Gastroesophageal sphincter (tissue), 3 donors: Measurements from ENCODE around the gene PCDHGC4.

Source experiments
- CTCF ChIP-seq, 4 experiments: fragments of 200-600 bp in 2 of 4; fragments of 450-650 bp in 2 of 4; sonication (generic) in 1 of 4; IDR thresholded peaks; one replicate each; pipeline ENCODE4 v1.5.1; 2017 to 2019; ENCODE audit warnings: antibody characterized with exemption in 4 of 4, mild to moderate bottlenecking in 2 of 4, moderate library complexity in 2 of 4
- EP300 ChIP-seq: sonication (generic); formaldehyde crosslinking; IDR thresholded peaks from one replicate; pipeline ENCODE4 v1.6.1; 2017; ENCODE audit warnings: antibody characterized with exemption, mild to moderate bottlenecking
- POLR2A ChIP-seq, 2 donors: fragments of 450-650 bp; IDR thresholded peaks; one replicate each; pipeline ENCODE4 v1.6.1; 2017; ENCODE audit warnings: antibody characterized with exemption in 2 of 2, mild to moderate bottlenecking in 2 of 2, moderate library complexity in 1 of 2

GRCh38 chr5:141490771-141491170 is 5.9 kb downstream of the PCDHGC4 start:
- TF ChIP-seq CTCF (IDR thresholded peaks at IDR 0.05) (no peak), EP300 (no peak), POLR2A (IDR thresholded peaks at IDR 0.05) (no peak)
